A673 (cell line): ENCODE results near the gene THUMPD1.

Source experiments
- EZH2 ChIP-seq: fragments of 200-600 bp; sonication (generic); IDR thresholded peaks from 2 replicates; pipeline ENCODE4 v1.6.1; 2017; ENCODE audit warnings: borderline replicate concordance, low read depth, mild to moderate bottlenecking, mixed read lengths, antibody characterized with exemption, low read length; ENCODE audit not compliant: poor library complexity, severe bottlenecking
- TF ChIP-seq, protein P1 (sequence below): fragments of 300-800, 200-600 bp; sonication (generic); conservative IDR thresholded peaks from 2 replicates; pipeline ENCODE4 v1.5.1; 2017; ENCODE audit warnings: low read depth, mild to moderate bottlenecking, antibody characterized with exemption, low read length, moderate library complexity, mixed read lengths

GRCh38 chr16:20744922-20745440 lies 3.4 kb upstream of the THUMPD1 start:
- TF ChIP-seq, protein P1, sequence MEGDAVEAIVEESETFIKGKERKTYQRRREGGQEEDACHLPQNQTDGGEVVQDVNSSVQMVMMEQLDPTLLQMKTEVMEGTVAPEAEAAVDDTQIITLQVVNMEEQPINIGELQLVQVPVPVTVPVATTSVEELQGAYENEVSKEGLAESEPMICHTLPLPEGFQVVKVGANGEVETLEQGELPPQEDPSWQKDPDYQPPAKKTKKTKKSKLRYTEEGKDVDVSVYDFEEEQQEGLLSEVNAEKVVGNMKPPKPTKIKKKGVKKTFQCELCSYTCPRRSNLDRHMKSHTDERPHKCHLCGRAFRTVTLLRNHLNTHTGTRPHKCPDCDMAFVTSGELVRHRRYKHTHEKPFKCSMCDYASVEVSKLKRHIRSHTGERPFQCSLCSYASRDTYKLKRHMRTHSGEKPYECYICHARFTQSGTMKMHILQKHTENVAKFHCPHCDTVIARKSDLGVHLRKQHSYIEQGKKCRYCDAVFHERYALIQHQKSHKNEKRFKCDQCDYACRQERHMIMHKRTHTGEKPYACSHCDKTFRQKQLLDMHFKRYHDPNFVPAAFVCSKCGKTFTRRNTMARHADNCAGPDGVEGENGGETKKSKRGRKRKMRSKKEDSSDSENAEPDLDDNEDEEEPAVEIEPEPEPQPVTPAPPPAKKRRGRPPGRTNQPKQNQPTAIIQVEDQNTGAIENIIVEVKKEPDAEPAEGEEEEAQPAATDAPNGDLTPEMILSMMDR = no peak
- TF ChIP-seq EZH2 = no peak
